ENCODE results near the gene ATP1A3. TPM values are rescaled to one million over a fixed set of nuclear protein-coding genes. Genes with fewer than 3 reads are reported as not detected.

The ATP1A3 gene
- polyA plus RNA-seq, 1 of the 3 experiments (the other 2 are of a cell fraction): 0.77 TPM

DNA sequence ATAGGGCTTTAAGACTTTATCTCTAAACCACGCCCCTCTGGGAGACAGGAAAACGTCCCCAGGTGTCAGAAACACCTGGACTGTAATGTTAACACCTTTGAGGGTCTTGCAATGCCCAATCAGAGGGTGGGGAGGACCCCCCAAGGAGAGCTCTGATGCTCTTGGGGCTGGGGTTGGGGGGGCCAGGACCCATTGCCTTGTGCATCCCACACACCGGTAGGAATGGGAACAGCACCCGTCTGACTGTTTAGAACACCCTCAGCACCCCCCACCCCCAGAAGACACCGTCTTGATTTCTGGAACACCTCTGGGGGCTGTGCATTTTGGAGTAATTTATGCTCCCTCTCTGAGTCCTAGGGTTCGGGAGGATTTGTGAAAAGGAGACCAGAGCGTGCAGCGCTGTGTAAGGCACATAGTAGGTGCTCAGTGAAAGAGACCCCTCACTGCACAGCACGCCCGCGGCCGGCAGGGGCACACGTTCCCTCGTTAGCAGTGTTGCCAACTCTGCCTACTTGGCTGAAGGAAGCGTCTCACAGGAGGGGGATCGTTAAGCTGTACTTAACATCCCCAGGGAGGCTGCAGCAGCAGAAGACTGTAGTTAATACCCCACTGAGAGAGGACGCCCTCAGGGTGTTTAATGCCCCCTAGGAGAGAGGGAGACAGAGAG is 63.0 kb downstream of the ATP1A3 start:
- ChIA-PET POLR2A (interaction anchor here (0.8 kb wide), 1 partner anchor 107 kb away, joined by 3 read pairs; no protein-coding TSS in a partner anchor), CTCF (interaction anchor here (0.9 to 2.3 kb wide), 5 partner anchors 20 to 72 kb away, joined by 3 to 6 read pairs (median 4); no protein-coding TSS in a partner anchor)
- no peak overlapping the region for H2AFZ ChIP-seq (ENCODE audit: low read depth)
- no peaks in the 10 kb centered on the region for H3K79me2 ChIP-seq (ENCODE audit: insufficient read depth)
- 41% methylated on average over 14 of the region's 17 CpGs for WGBS (ENCODE audit: low lambda C conversion rate)
- no peak overlapping the region for H3K4me3 ChIP-seq (ENCODE audit: low read depth in 2 of 2, low read length in 1 of 2)
- no peak overlapping the region for H3K9ac ChIP-seq
- H3K4me2 ChIP-seq: no peak overlapping the region
- H3K9me2 ChIP-seq: no peaks in the 10 kb centered on the region
- DNase-seq: no peak
- H3K27me3 ChIP-seq (ENCODE audit: insufficient read depth): peaks cover 24% of the 10 kb centered on the region
- H4K20me1 ChIP-seq (ENCODE audit: insufficient read depth): 0 out of 2 replicates have a peak, but pooled peaks cover 3% of the 10 kb centered on the region
- H3K9me3 ChIP-seq: no peaks in the 10 kb centered on the region
- H3K27ac ChIP-seq (ENCODE audit: low read depth in 2 of 2, low read length in 1 of 2): no peak overlapping the region
- H3K4me1 ChIP-seq (ENCODE audit: control insufficient read depth in 1 of 2, insufficient read depth in 2 of 2, low read depth in 1 of 2, low read length in 1 of 2): peaks cover 0 to 14% of the 10 kb centered on the region in 2 experiments; a peak in 2 of 4 replicates
- H3K36me3 ChIP-seq (replicated peaks in 1 of 2; ENCODE audit: control insufficient read depth in 1 of 2, insufficient read depth in 2 of 2, low read length in 1 of 2): no peaks in the 10 kb centered on the region
- H3F3A ChIP-seq (replicated peaks; ENCODE audit: insufficient read depth): no peaks in the 10 kb centered on the region
- no peak for TF ChIP-seq ELF1 (IDR thresholded peaks at IDR 0.05)
- TF ChIP-seq, protein P1, sequence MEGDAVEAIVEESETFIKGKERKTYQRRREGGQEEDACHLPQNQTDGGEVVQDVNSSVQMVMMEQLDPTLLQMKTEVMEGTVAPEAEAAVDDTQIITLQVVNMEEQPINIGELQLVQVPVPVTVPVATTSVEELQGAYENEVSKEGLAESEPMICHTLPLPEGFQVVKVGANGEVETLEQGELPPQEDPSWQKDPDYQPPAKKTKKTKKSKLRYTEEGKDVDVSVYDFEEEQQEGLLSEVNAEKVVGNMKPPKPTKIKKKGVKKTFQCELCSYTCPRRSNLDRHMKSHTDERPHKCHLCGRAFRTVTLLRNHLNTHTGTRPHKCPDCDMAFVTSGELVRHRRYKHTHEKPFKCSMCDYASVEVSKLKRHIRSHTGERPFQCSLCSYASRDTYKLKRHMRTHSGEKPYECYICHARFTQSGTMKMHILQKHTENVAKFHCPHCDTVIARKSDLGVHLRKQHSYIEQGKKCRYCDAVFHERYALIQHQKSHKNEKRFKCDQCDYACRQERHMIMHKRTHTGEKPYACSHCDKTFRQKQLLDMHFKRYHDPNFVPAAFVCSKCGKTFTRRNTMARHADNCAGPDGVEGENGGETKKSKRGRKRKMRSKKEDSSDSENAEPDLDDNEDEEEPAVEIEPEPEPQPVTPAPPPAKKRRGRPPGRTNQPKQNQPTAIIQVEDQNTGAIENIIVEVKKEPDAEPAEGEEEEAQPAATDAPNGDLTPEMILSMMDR (IDR thresholded peaks at IDR 0.05): peak; percentile 20

DNA sequence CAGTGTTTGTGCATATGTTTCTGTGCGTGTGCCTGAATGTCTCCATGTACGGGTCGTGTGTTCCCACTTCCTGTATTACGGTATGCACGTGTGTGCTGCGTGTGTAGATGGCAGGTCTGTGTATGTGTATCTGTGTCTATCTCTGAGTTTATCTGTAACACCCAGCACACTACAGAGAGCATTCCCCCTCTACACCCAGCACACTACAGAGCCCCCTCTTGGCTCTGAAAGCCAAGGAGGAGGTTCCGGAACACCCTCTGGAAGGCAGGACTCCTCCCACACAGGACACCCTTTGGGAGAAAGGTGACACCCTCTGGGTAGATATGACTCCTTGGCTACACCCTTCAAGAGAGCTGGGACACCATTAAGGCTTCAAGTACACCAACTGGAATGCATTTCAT is 63.7 kb downstream of the ATP1A3 start:
- H3K27me3 ChIP-seq (ENCODE audit: insufficient read depth): peaks cover 24% of the 10 kb centered on the region
- H3F3A ChIP-seq (replicated peaks; ENCODE audit: insufficient read depth): no peaks in the 10 kb centered on the region
- TF ChIP-seq CHD2 (IDR thresholded peaks at IDR 0.05; ENCODE audit: low read length, partially characterized antibody): no peak
- no peak for TF ChIP-seq FOXJ3 (CRISPR knock-in tag; IDR thresholded peaks at IDR 0.05)
- TF ChIP-seq, protein P2, sequence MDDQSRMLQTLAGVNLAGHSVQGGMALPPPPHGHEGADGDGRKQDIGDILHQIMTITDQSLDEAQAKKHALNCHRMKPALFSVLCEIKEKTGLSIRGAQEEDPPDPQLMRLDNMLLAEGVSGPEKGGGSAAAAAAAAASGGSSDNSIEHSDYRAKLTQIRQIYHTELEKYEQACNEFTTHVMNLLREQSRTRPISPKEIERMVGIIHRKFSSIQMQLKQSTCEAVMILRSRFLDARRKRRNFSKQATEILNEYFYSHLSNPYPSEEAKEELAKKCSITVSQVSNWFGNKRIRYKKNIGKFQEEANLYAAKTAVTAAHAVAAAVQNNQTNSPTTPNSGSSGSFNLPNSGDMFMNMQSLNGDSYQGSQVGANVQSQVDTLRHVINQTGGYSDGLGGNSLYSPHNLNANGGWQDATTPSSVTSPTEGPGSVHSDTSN (IDR thresholded peaks at IDR 0.05): no peak
- no peak for TF ChIP-seq GATA2 (CRISPR knock-in tag; IDR thresholded peaks at IDR 0.05)
- no peak for TF ChIP-seq GABPA (IDR thresholded peaks at IDR 0.05; ENCODE audit: low read depth)
- no peak for TF ChIP-seq JUND (IDR thresholded peaks at IDR 0.05)
- no peak for TF ChIP-seq SMC3 (IDR thresholded peaks at IDR 0.05; ENCODE audit: low read depth, low read length)
- no peak for TF ChIP-seq RAD21 (IDR thresholded peaks at IDR 0.05; ENCODE audit: low read length)
- no peak for TF ChIP-seq FOXM1 (IDR thresholded peaks at IDR 0.05; ENCODE audit: low read depth)
- no peak for TF ChIP-seq MXI1 (IDR thresholded peaks at IDR 0.05; ENCODE audit: low read depth, low read length)
- TF ChIP-seq RFX5 (IDR thresholded peaks at IDR 0.05; ENCODE audit: low read length): no peak
- no peak for TF ChIP-seq MEF2A (IDR thresholded peaks at IDR 0.05; ENCODE audit: borderline replicate concordance, low read depth)
- no peak for TF ChIP-seq TAF1 (IDR thresholded peaks at IDR 0.05; ENCODE audit: borderline replicate concordance, low read depth, low read length)
- TF ChIP-seq, protein P3, sequence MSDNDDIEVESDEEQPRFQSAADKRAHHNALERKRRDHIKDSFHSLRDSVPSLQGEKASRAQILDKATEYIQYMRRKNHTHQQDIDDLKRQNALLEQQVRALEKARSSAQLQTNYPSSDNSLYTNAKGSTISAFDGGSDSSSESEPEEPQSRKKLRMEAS (IDR thresholded peaks at IDR 0.05; ENCODE audit: low read depth): no peak
- TF ChIP-seq, protein P4, sequence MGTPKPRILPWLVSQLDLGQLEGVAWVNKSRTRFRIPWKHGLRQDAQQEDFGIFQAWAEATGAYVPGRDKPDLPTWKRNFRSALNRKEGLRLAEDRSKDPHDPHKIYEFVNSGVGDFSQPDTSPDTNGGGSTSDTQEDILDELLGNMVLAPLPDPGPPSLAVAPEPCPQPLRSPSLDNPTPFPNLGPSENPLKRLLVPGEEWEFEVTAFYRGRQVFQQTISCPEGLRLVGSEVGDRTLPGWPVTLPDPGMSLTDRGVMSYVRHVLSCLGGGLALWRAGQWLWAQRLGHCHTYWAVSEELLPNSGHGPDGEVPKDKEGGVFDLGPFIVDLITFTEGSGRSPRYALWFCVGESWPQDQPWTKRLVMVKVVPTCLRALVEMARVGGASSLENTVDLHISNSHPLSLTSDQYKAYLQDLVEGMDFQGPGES (IDR thresholded peaks at IDR 0.05; ENCODE audit: low read depth, low read length): no peak
- TF ChIP-seq SIN3A (IDR thresholded peaks at IDR 0.05; ENCODE audit: borderline replicate concordance, low read depth, low read length): no peak
- POLR2A ChIA-PET: no interaction called here
- no peak overlapping the region for H3K27ac ChIP-seq (ENCODE audit: low read depth in 2 of 2, low read length in 1 of 2)
- H3K9me2 ChIP-seq: no peaks in the 10 kb centered on the region
- CTCF ChIA-PET: interaction anchor here (1.1 to 2.3 kb wide), 4 partner anchors 22 to 57 kb away, joined by 3 to 6 read pairs (median 4); partner anchors contain the start of gene RABAC1
- H3K4me2 ChIP-seq: no peak overlapping the region
- no peak for DNase-seq
- no peak overlapping the region for H3K4me3 ChIP-seq (ENCODE audit: low read depth in 2 of 2, low read length in 1 of 2)
- WGBS (ENCODE audit: low lambda C conversion rate): 67% methylated on average over 6 of the region's 7 CpGs
- H3K79me2 ChIP-seq (ENCODE audit: insufficient read depth): no peaks in the 10 kb centered on the region
- H4K20me1 ChIP-seq (ENCODE audit: insufficient read depth): 0 out of 2 replicates have a peak, but pooled peaks cover 2% of the 10 kb centered on the region
- H3K36me3 ChIP-seq (replicated peaks in 1 of 2; ENCODE audit: control insufficient read depth in 1 of 2, insufficient read depth in 2 of 2, low read length in 1 of 2): no peaks in the 10 kb centered on the region
- H3K4me1 ChIP-seq (ENCODE audit: control insufficient read depth in 1 of 2, insufficient read depth in 2 of 2, low read depth in 1 of 2, low read length in 1 of 2): peaks cover 0 to 14% of the 10 kb centered on the region in 2 experiments; a peak in 2 of 4 replicates
- H3K9ac ChIP-seq: no peak overlapping the region
- H2AFZ ChIP-seq (ENCODE audit: low read depth): no peak overlapping the region
- no peaks in the 10 kb centered on the region for H3K9me3 ChIP-seq

All from SK-N-SH (cell line).